ENCODE measurements around the gene CFAP43. TPM values are rescaled to one million over a fixed set of nuclear protein-coding genes. Genes with fewer than 3 reads are reported as not detected.
A peak's percentile ranks its signal among the peaks of the same experiment; 100 is the strongest.

CFAP43 gene
- total RNA-seq, 2 donors from 2014 or later: 0.34 to 0.40 TPM

DNA sequence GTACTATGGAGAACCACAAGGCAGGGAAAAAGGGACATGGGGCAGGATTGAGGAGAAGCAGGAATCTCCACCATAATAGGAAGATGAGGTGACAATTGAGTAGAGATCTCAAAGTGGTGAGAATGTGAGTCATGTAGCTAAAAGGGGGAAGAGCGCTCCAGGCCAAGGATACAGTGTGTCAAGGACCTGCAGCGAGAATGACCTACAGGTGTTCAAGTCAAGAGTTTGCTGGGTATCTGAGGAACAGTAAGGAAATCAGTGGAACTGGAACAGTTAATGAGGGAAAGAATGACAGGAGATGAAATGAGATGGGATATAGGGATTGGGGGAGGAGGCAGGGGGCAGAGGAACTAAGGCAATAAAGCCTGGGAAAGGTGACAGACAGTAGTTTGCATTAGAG is 76.6 kb downstream of the CFAP43 start:
- no peak for ATAC-seq
- DNase-seq: no peak
- intact Hi-C loops (cut with DNase I, micrococcal nuclease): no loop called here

DNA sequence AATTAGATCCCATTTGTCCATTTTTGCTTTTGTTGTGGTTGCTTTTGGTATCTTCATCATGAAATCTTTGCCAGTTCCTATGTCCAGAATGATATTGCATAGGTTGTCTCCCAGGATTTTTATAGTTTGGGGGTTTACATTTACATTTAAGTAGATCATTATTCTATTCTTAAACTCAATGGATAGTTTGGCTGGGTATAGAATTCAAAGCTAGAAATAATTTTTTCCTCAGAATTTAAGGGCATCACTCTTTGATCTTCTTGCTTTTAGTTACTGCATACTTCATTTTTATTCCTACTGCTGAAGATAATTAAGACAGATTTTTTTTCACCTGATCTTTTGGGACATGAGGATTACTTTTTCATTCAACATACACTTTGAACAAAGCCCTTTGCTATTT is 80.4 kb downstream of the CFAP43 start:
- intact Hi-C loops (cut with DNase I, micrococcal nuclease): no loop called here
- ATAC-seq (no peak), DNase-seq (no peak)

DNA sequence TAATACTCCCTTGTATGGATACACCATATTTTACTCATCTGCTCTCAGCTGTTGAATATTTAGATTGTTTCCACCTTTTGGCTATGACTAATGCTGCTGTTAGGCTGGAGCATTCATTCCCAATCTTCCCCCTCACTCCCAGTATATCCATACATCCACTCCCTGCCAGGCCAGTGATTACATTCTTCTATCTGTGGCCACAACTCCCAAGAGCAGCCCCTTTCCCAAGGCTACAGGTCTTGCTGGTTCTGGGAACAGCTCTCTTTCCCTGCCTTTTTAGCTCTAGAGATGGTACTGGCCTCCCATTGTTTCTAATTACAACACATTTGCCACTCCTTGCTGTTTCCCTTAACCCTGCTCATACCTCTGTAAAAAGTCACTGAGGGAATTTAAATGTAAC is 82.0 kb downstream of the CFAP43 start:
- ATAC-seq: no peak
- DNase-seq: no peak
- intact Hi-C loops (cut with DNase I, micrococcal nuclease): no loop called here

DNA sequence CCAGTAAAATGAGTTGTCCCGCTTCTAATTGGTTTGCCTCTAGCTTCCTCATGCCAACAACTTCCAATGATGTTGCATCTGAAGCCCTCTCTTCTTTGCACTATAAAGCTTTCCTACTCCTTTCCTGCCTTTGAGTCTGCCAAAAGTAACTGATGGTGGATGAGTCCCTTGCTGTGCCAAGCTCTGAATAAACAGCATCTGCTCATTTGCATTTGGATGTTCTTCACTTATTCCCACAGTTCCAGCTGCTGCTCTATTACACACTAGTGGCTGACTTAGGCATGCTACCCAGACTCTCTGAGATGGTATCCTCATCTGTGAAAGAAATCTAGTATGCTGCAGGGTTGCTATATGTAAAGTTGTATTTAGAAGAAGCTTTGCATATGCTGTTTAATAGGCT is 85.3 kb downstream of the CFAP43 start:
- DNase-seq (no peak), ATAC-seq (no peak)
- intact Hi-C loops (cut with DNase I, micrococcal nuclease): no loop called here

DNA sequence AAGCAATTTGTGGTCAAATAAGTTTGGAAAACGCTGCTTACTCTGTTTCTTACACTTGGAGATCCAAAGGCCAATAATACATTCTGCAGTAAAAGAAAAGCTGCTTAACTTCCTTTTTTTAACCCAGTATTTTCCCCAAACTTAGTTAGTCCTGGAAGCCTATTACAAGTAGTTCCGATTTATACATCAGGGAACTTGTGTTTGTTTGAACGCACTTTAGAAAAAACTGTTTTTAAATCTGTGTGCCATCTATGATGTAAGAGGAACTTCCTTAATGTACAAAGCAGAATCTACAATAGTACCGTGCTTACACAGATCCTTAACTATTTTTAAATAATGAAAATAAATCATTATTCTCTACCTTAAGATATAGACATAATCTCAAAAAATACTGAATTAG is 87.2 kb downstream of the CFAP43 start:
- DNase-seq (no peak), ATAC-seq (no peak)
- intact Hi-C loops (cut with DNase I, micrococcal nuclease): no loop called here

DNA sequence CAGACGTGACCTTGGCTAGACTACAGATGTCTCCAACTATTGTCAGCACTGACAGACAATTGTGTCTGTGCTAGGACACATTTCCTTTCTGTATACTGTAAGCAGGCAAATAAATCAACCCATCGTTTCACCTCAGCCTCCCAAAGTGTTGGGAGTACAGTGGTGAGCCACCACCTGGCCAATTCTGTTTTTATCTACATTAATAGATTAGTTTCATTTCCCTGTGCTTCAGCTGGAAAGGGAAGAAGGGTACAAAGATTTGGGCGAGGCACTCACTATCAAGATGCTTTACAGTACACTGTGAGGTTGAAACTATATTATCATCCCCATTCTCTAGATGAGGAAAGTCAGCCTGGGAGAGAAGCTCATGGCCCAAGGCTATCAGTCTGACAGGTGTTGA is 88.3 kb downstream of the CFAP43 start:
- DNase-seq (no peak), ATAC-seq (no peak)
- intact Hi-C loops (cut with DNase I, micrococcal nuclease): no loop called here

DNA sequence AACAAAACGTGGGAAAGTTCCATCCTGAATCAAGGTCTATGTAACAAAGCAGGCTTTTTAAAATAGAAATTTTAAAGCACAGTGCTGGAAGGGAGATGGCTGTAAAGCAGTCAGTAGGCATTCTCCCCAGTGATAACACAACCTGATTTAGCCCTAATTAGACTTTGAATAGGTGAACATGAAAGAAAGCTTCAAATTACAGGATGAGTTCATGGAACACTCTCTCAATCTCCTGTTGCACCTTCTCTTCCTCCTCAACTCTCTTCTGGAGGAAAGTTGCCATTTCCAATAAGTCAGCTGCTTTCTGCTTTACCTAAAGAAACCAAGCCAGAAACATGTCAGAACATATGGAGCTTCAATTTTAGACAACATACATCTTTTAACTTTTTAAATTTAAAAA is 90.1 kb downstream of the CFAP43 start:
- DNase-seq: no peak
- intact Hi-C loops (cut with DNase I, micrococcal nuclease): no loop called here
- ATAC-seq: no peak

DNA sequence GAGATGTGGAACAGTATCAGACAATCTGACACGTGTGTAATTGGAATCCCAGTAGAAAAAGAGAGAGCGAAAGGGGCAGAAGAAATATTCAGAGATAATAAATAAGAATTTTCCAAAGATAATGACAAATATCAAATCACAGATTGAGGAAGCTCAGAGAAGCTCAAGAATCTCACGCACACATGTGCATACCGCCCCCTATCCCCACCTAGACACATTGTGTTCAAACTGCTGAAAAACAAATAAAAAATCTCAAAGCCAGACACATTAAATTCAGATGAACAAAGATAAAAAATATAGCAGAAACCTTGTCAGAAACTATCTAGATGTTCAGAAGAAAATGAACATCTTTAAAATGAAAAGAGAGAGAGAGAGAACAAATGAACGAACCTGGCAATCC is 92.9 kb downstream of the CFAP43 start:
- no peak for ATAC-seq
- DNase-seq: no peak
- intact Hi-C loops (cut with DNase I, micrococcal nuclease): no loop called here

DNA sequence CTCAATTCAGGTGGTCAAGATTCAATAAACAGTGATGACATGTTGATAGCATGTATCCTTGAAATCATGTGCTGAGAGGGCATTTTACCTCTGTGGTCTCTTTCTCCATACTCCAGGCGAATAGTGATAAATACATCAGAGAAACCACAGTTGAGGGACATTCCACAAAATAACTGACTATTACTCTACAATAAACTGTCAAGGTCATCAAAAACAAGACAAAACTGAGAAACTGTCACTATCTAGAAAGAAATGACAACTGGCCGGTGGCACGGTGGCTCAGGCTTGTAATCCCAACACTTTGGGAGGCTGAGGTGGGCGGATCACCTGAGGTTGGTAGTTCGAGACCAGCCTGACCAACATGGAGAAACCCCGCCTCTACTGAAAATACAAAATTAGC is 94.0 kb downstream of the CFAP43 start:
- intact Hi-C loops (cut with DNase I, micrococcal nuclease): no loop called here
- DNase-seq: no peak
- ATAC-seq: no peak

DNA sequence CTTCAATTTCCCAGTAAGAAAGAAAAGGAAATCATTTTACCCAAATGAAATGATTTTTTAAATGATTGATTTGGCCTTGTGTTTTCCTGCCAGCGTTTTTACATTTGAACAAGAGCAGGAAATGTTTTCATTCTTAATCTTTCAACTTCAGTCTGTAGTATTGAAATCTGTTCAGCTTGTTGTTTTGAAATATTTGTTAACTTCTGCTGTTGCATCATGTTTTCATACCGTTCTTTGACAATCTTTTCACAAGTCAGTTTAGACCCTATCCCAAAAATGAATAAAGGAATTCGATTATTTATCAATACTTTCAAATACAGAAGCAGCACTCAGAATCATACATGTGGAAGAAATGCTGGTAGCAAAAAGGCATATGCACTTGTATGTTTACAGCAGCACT is 102.1 kb downstream of the CFAP43 start:
- intact Hi-C loops (cut with DNase I, micrococcal nuclease): no loop called here
- ATAC-seq: no peak
- DNase-seq: no peak

DNA sequence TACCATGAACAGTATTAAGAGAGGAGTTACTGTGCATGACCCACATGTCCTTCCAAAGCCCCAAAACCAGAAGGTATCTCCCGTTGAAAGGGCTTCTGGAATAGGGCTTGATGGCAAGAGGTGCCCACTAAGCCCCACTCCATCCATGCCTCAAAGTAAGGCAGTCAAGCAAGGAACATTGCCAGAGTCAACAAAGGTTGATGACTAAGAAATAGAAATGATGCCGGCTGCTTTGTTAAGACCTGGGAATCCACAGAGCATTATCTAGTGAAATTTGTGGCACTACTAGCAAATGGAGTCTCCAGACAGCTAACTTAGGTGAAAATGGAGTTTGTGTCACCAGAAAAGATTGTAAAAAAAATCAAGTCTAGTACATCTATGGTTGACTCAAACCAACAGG is 104.0 kb downstream of the CFAP43 start:
- DNase-seq: no peak
- intact Hi-C loops (cut with DNase I, micrococcal nuclease): loop anchor here in 1 of 2 donors (10.0 kb wide), 1 partner anchor 153 kb away; no protein-coding TSS in a partner anchor
- no peak for ATAC-seq

DNA sequence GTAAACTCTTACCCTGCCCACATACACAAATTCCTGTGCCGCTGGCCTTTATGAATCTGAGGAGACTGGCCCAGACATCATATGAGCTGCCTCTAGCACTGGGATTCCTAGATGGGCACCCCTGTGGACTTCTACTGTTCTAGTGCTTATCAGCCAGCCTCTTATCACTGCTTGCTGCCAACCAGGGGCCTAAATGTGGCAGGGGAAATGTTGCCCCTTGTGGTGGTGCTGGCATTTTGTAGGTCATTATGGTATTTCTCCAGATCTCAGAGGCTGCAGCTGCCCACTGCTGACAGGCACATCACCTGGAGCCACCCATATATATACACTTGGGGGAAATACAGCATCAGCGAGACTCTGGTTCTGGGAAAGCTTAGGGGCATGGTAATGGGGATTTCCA is 104.8 kb downstream of the CFAP43 start:
- ATAC-seq (peak; percentile 20), DNase-seq (no peak)
- intact Hi-C loops (cut with DNase I, micrococcal nuclease): loop anchor here in 1 of 2 donors (10.0 kb wide), 1 partner anchor 153 kb away; no protein-coding TSS in a partner anchor

DNA sequence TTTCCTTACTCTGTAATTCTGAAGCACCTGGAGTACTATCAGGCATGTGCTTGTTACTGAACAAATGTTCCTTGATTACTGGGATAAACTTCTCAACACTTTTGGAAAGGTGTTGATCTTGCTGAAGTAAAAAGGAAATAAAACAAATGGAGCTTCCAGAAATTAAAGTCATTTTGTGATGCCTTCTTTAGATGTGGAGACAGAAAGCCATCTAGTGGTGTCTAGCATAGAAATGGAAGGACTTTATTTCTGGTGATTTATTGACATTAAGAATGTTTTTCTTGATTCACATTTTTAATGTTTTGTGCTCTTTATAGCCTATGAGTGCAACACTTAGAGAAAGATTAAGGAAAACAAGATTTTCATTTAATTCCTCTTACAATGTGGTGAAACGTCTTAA is 108.8 kb downstream of the CFAP43 start:
- DNase-seq: no peak
- ATAC-seq: no peak
- intact Hi-C loops (cut with DNase I, micrococcal nuclease): loop anchor here in 1 of 2 donors (10.0 kb wide), 1 partner anchor 149 kb away; no protein-coding TSS in a partner anchor

DNA sequence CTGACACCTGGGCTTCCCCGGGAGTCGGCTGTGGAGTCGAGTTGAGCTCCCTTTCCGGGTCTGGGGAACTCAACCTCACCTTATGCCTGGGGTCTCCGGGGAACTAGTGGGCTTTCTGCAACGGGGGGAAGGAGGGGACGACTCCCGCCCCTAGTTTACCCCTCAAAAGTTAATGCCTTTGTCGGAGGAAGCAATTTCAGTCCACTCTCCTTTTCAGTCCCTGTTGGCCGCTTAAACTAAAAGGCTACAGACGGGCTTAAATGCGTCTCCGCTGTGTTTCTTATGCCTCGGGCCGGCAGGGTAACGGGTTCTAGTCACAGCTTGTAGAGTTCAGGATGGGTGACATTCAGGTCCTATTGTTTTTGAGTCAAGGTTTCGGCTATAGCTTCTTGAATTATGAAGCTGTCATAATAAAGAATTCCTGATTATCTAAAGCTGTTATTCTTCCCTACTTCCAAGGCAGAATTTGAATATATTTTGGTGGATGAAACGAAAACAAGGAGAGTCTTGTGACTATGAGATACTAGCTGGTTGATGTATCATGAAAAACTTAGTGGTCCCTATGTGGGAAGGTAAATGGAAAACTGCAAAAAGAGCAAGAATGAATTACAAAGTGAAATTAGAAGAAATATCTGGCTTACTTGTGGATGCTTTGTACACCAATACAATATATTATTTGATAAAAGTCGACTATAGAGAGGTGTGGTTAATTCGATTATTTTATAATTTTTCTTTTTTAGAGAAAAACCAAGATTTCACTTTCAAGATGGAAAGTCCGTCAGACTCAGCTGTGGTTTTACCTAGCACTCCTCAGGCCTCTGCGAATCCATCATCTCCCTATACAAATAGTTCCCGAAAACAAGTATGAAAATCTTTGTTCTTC is 109.7 kb downstream of the CFAP43 start:
- intact Hi-C loops (cut with DNase I, micrococcal nuclease): loop anchor here in 1 of 2 donors (10.0 kb wide), 1 partner anchor 148 kb away; no protein-coding TSS in a partner anchor
- ATAC-seq (no peak), DNase-seq (no peak)

DNA sequence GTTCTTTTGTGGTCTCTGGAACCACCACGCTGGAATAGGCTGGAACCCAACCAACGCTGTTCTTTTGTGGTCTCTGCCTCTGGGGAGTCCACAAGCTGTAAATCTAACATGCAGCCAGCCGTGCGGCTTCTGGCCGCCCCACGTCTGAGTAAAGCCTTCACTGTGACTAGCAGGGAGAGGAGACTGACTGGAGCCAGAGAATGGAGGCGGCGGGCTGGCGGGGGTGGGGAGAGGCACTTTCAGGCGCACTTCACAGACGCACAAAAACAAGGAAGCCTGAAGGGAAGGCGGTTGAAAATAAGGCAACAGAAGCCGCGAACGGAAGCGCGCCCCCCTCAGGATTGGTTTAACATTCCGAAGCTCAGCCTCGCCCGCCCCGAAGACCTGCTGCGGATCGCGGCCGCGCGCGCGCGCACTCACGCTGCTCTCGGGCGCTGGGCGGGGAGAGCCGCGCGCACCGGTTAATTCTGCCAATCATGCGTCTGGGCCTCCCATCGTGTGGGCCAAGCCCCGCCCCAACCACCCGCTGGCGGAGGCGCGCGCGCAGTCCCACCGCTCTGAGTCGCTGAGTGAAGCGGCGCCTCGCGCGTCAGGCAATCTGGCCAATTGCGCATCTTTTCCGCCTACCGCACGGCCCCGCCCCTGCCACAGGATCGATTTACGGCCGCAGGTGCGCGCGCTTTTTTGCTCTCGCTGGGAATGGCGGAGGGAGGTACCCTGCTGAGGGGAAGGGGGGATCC is 110.5 kb downstream of the CFAP43 start, which contains the start of gene SFR1:
Gene SFR1 (plus strand): TSS at position 687 of the 740 bp plus-strand sequence. CDS start 13 bp downstream, at position 700.
- DNase-seq: peak; percentile 99

DNA sequence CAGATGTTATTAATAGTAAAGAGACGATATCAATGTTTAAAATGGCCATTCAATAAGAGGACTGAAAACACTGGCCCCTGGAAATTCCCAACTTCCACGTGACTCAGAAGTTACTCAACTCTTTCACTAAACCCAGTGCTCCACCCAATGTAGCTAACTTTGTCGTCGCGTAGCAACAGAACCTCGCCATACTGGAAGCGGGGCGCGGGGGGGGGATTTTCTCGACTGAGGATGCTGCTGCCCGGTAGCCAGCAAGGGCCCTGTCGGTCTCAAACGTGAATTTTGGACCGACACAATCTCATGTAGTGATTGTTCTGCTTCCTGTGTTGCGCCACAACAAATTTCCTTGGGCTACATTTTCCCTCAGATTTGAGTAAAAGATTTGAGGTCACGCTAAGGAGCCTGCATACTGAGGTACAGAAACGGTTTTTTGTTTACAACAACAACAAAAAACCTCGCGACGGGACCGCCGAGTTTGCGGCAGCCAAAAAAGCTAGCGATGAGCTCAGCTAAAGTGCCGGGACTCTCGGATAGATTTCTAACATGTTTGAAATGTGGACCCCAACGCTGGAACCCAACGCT is 111.2 kb downstream of the CFAP43 start:
- intact Hi-C loops (cut with DNase I, micrococcal nuclease): loop anchor here in 1 of 2 donors (10.0 kb wide), 1 partner anchor 146 kb away; no protein-coding TSS in a partner anchor
- peak; percentile 92 to 94 for DNase-seq
- peak; percentile 65 for ATAC-seq

More for the DNA sequence above, 110.5 kb downstream of the CFAP43 start, which contains the start of gene SFR1:
- intact Hi-C loops (cut with DNase I, micrococcal nuclease): loop anchor here in 1 of 2 donors (10.0 kb wide), 1 partner anchor 147 kb away; no protein-coding TSS in a partner anchor
- ATAC-seq: peak; percentile 87

DNA sequence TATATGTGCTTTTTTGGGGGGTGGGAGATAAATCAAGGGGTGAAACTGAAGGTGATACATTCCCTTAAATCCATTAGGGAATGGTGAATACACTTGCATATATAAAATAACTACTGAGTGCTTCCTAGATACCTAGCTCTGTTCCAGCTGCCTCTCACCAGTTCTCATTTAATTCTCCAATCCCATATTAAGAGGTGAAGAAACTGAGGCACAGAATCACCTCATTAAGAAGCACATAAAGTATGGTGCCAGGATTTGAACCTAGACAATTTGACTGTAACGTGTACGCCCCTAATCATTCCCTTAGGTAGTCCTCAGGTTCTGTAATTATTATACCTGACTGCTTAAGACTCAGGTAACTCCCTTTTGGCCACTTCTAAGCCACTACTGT is 111.7 kb downstream of the CFAP43 start:
- intact Hi-C loops (cut with DNase I, micrococcal nuclease): loop anchor here in 1 of 2 donors (10.0 kb wide), 1 partner anchor 146 kb away; no protein-coding TSS in a partner anchor
- ATAC-seq: no peak

DNA sequence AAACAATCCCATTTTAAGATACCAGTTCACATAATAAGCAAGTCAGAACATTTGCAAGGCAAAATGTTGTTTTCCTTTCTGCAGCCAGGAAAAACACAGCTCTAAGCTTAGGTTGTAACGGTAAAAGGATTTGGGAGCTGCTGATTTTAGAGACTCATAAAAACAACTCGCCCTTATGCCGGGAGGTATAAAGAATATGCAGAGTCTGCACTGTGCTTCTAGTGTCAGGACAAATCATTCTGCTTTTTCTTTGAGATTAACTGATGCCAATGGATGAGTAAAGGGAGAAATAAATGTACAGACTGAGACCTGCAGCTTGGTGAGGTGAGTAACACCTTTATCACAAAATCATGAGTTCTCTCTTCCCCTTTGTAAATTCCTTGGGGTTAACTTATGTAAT is 112.2 kb downstream of the CFAP43 start:
- intact Hi-C loops (cut with DNase I, micrococcal nuclease): loop anchor here in 1 of 2 donors (10.0 kb wide), 1 partner anchor 145 kb away; no protein-coding TSS in a partner anchor
- ATAC-seq (no peak), DNase-seq (no peak)

More for the DNA sequence above, 111.7 kb downstream of the CFAP43 start:
- DNase-seq: no peak

DNA sequence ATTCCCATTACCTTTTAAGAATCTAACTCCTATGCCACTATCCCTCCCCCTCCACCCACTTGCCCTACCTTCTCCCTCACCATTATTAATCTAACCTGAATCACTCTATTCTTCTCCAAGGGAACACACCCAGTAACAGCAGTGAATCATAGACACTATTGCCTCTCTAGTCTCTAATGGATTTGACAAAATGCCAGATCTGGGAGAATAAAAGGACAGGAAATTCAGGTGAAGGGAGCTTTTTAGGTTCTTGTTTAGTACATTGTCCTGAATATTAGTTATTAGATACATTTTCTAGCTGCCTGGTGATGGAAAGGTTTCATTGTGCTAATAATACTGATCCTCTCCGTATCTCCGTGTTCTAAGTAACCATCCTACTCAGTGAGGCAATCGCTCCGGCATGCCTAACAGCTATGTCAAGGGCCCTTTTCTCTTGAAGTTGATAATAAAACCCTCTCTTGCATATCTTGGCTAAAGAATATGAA is 114.3 kb downstream of the CFAP43 start:
- intact Hi-C loops (cut with DNase I, micrococcal nuclease): no loop called here

More for the DNA sequence above, 114.3 kb downstream of the CFAP43 start:
- DNase-seq: no peak
- peak; percentile 28 for ATAC-seq

All from left colon (tissue), 2 donors.